GM18507 (cell line): ENCODE data around the gene PACRG.
A peak's percentile ranks its signal among the peaks of the same experiment; 100 is the strongest.

ENCODE experiments used
- DNase-seq: peaks from one replicate; pipeline ENCODE4 v3.0.0; 2011; ENCODE audit warnings: low read depth; ENCODE audit not compliant: insufficient read length; ENCODE audit errors: extremely low spot score
- FAIRE-seq: peaks from 2 replicates; lab custom pipeline; 2011; peaks lifted over from hg19 to GRCh38; lab: Jason Lieb, UNC

PACRG gene

GRCh38 chr6:163179721-163180120 lies 451.9 kb downstream of the PACRG start:
- no peak for FAIRE-seq
- no peak for DNase-seq

GRCh38 chr6:163180874-163181541 lies 453.2 kb downstream of the PACRG start:
- no peak for FAIRE-seq

DNA sequence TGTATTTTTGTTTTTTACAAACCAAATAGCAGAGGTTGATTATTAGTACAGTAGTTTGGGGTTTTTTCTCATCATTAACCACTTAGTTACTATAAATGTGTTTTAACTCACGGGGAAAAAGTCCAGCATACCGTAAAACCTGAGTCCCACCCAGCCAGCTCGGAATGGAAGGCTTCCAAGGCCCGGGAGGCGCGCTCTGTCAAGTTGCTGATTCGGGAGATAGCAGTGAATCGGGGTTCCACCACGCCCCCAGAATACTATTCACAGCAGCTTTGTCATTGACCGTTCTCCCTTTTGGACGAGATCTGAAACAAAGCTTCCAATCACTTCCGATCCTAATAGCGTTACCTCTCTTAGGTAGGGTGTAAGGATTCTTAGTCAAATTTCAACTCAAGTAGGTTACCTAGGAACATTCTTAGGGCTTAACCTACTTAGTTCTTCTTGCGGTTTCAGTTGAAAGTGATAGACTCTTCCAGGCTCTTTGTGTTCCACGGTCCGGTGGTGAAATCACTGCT lies 453.9 kb downstream of the PACRG start:
- no peak for DNase-seq
- FAIRE-seq: no peak

More at GRCh38 chr6:163180874-163181541, 453.2 kb downstream of the PACRG start:
- no peak for DNase-seq

DNA sequence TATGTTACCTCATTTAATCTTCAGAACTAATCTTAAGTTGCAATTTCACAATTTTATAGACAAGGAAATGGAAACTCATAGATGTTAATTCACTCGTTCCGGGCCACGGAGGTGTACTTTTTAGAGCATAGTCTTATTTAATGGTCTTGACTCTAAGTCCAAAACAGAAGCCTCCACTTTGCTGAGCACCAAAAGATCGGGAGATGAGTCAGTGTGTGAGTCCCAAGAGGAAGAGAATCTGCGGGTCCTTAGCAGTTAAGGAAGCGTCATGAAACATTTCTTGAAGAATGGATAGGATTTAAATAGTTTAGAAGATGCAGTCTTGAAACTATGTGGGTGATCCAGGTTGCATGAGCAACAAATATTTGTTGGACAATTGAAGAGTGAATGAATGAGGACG lies 454.9 kb downstream of the PACRG start:
- FAIRE-seq: no peak

GRCh38 chr6:163183806-163184205 lies 456.0 kb downstream of the PACRG start:
- no peak for FAIRE-seq
- no peak for DNase-seq

More for the DNA sequence above, 454.9 kb downstream of the PACRG start:
- DNase-seq: no peak

DNA sequence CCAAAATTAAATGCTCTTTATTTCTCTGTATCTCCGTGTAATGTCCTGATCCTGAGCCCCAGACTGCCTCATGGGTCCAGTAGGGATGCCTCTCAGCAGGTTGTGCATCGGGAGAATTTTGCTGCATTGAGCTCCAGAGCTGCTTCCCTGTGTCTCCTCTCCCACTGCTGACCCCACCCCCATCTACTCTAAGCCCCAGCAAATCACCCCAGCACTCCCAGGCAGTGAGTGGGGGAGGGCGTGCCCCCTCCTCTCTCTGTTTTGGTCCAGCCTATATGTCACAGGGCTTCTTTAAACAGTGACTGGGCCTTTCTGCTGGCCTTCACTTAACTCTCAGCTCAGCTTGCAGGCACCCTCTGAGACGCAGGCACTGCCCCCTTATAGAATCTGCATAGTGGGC lies 458.0 kb downstream of the PACRG start:
- FAIRE-seq (no peak), DNase-seq (no peak)

- FAIRE-seq (no peak), DNase-seq (no peak)
These were observed 458.8 kb downstream of the PACRG start for GRCh38 chr6:163186527-163186926.

- FAIRE-seq (no peak), DNase-seq (no peak)
These were observed 459.4 kb downstream of the PACRG start for GRCh38 chr6:163187201-163187600.

DNA sequence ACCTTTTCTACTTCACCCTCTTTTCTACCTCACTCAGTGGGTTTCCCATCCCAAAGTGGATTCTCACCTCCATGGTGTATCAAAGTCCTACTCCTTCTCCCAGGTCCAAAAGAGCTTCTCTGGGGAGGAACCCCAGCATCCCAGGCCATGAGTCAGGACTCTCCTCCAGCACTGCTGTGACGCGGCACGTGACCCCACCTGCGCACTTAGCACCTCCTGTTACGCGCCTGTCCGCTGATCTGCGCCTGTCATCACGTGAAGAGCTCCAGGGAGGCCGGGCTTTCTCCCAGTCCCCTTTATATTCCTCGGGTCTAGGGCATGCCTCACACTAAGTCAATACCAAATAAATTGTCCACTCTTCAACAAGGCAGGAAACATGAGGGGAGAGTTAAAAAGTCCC lies 459.8 kb downstream of the PACRG start:
- DNase-seq (no peak), FAIRE-seq (no peak)

DNA sequence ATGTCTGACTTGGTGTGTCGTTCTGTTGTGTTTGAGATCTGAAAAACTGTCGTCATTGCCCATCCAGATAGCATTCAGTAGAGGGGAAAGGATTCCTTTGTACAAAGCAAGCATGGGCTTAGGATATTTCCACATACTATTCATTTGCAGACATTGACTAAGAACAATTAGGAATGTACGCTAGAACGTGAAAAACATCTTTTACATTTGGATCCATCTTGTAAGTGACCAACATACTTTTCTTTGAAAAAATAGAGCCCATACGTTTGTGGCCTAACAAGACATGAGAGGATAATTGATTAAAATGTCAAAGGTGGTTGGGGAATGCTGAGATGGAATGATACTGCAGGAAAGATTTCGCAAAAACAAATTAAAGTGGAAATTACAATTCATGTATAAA lies 461.0 kb downstream of the PACRG start:
- FAIRE-seq (peak; percentile 21), DNase-seq (no peak)

- FAIRE-seq: no peak
These were observed 461.8 kb downstream of the PACRG start for GRCh38 chr6:163189609-163190008.

DNA sequence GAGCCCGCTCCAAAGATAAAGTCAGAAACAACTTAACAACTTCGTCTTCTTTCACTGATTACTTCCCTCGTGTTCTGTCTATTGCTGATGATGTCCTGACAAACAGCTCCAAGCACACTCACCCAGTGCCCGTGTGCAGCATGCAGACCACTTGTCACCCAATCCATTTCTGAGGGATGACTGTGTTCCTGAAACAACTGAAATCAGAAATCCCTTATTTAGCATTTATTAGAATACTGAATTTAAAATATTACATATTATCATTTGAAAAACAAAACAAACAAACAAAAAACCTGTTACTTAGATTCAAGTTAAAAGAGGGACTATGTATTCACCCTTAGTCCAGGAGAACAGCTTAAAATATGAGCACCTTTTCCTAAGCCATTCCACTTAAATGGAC lies 463.0 kb downstream of the PACRG start:
- no peak for DNase-seq
- no peak for FAIRE-seq

More at GRCh38 chr6:163189609-163190008, 461.8 kb downstream of the PACRG start:
- DNase-seq: no peak

- no peak for DNase-seq
- FAIRE-seq: no peak
These were observed 464.1 kb downstream of the PACRG start for GRCh38 chr6:163191704-163192537.

GRCh38 chr6:163192591-163192990 lies 464.8 kb downstream of the PACRG start:
- FAIRE-seq: no peak

DNA sequence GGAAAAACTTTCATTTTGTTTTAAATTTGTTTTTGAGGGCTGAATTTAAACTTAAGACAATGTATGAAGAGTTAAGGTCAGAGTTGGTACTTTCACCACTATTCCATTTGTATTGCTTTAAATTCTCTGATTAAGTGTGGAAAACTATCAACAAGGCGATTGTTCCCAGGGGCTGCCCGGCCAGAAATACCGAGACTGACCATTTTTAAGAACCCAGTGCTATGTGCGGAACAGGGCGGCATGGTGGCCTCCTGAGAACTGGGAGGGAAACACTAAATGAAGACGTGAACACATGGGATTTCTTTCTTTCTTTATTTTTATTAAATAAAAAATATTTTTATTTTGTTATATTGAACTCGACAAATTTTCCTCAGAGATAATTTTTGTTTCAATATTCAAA lies 465.6 kb downstream of the PACRG start:
- DNase-seq: no peak
- FAIRE-seq: no peak

More at GRCh38 chr6:163192591-163192990, 464.8 kb downstream of the PACRG start:
- DNase-seq: no peak

GRCh38 chr6:163195721-163196691 lies 468.2 kb downstream of the PACRG start:
- DNase-seq (no peak), FAIRE-seq (no peak)

DNA sequence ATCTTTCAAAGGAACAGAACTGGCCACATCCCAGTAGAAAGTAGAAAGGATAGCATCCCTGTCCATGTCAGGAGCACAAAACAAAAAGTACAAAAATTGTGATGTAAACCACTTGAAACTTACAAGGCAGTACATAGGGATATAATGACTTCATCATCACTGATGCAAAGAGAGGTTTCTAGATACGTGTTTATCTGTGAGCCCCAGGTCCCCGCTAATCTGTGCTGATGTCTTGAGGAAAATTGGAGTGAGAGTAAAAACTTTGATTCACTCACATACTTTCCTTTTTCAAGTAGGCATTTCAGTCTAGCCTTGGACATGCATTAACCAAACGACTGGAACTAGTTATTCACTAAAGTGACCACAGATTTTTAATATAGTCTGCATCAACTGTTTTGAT lies 470.1 kb downstream of the PACRG start:
- DNase-seq (no peak), FAIRE-seq (no peak)

- FAIRE-seq (no peak), DNase-seq (no peak)
These were observed 470.6 kb downstream of the PACRG start for GRCh38 chr6:163198396-163198795.

DNA sequence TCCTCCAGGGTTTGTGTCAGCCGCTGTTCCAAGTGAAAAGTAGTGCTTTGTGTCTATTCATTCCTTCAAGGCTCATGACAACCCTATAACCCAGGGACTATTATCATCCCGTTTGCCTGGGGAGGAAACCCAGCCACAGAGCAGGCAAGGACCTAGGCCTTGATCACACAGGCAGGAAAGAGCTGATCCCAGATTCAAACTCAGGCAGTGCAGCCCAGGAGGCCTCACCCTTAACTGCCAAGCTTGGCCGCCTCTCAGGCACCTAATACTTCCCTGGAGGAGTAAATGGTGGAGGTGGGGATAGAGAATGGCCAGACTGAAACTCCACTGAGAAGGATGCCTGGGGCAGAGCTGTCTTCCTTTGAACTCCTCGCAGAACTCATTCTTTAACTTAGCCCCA lies 471.6 kb downstream of the PACRG start:
- no peak for FAIRE-seq
- no peak for DNase-seq

DNA sequence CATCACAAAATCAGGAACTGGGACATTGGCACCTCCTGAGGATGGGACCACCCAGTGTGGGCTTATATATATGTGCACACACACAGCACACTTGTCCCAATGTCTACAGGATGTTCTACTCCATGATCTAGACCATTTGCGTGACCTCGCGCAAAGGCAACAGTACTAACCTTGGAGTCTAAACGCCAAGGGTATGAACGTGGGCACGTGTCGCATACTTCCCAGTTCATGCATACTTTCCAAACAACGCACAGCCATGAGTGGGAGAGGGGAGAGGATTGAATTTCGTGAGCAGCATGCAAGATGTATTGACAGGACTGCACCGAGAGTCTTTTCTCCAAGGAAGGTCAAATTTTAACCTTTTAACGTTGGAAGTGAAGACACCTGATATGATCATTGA lies 472.5 kb downstream of the PACRG start:
- FAIRE-seq (no peak), DNase-seq (no peak)
